IMR-90 (cell line): ENCODE data around the gene MSI2. TPM values are rescaled to one million over a fixed set of nuclear protein-coding genes. Genes with fewer than 3 reads are reported as not detected.

ENCODE experiments used
- ATAC-seq: fragments of 200-7000 bp; cut with Tn5 transposase; 2 replicates; pipeline ENCODE4 v1.9.1; 2020; ENCODE audit warnings: low read depth, mild to moderate bottlenecking, moderate library complexity
- BruUV-seq: library from RNA; stranded (reverse); fragments of 400-500 nt; replicated peaks from 2 replicates; lab custom pipeline; 2021; lab: Mats Ljungman, UMichigan
- CTCF ChIA-PET: fragments of 300-600 bp; formaldehyde crosslinking; extraction: SDS; loops from one replicate; lab custom pipeline; 2021; ENCODE audit warnings: antibody characterized with exemption; lab: Yijun Ruan, JAX
- POLR2A ChIA-PET: fragments of 300-600 bp; sonication (Branson Sonifier 250); formaldehyde crosslinking; loops from one replicate; lab custom pipeline; 2022; ENCODE audit warnings: antibody characterized with exemption; ENCODE audit not compliant: unreplicated experiment; lab: Charles Lee
- DNase-seq: peaks from one replicate; pipeline ENCODE4 v3.0.0; 2013
- H2AFZ ChIP-seq: replicated peaks from 2 replicates; pipeline ENCODE3; 2013; ENCODE audit warnings: low read length, mild to moderate bottlenecking; ENCODE audit not compliant: poor library complexity
- H2AK5ac ChIP-seq: 2 replicates; pipeline ENCODE4 v1.6.1; 2013; ENCODE audit warnings: low read depth, low read length, inconsistent platforms
- H2AK9ac ChIP-seq: replicated peaks from 2 replicates; pipeline ENCODE3; 2013; ENCODE audit warnings: mild to moderate bottlenecking, low read depth, low read length, moderate library complexity; ENCODE audit not compliant: poor library complexity
- H2BK120ac ChIP-seq: 2 replicates; pipeline ENCODE4 v1.6.1; 2013; ENCODE audit warnings: low read depth, low read length, inconsistent platforms
- H2BK15ac ChIP-seq: 3 replicates; pipeline ENCODE4 v1.6.1; 2013; ENCODE audit warnings: low read depth, low read length, inconsistent platforms
- H2BK20ac ChIP-seq: 2 replicates; pipeline ENCODE4 v1.6.1; 2013; ENCODE audit warnings: low read depth, mild to moderate bottlenecking, inconsistent platforms, low read length, moderate library complexity
- H2BK5ac ChIP-seq: 2 replicates; pipeline ENCODE4 v1.6.1; 2013; ENCODE audit warnings: mild to moderate bottlenecking, low read depth, low read length, inconsistent platforms; ENCODE audit not compliant: poor library complexity, severe bottlenecking
- H3K14ac ChIP-seq: replicated peaks from 2 replicates; pipeline ENCODE4 v1.6.1; 2013; ENCODE audit warnings: low read depth, low read length, inconsistent platforms
- H3K18ac ChIP-seq: 2 replicates; pipeline ENCODE4 v1.6.1; 2013; ENCODE audit warnings: low read depth, low read length, control low read depth
- H3K23ac ChIP-seq: 2 replicates; pipeline ENCODE4 v1.6.1; 2013; ENCODE audit warnings: low read depth, low read length, inconsistent platforms
- H3K27ac ChIP-seq: 2 replicates; pipeline ENCODE4 v1.5.1; 2013; ENCODE audit warnings: mild to moderate bottlenecking, control low read depth, low read length; ENCODE audit not compliant: insufficient read depth
- H3K27me3 ChIP-seq: 2 replicates; pipeline ENCODE4 v1.6.1; 2013; ENCODE audit warnings: low read length; ENCODE audit not compliant: control insufficient read depth, insufficient read depth
- H3K36me3 ChIP-seq: 2 replicates; pipeline ENCODE4 v1.6.1; 2013; ENCODE audit warnings: low read length, mixed read lengths; ENCODE audit not compliant: control insufficient read depth, insufficient read depth
- H3K4ac ChIP-seq: 2 replicates; pipeline ENCODE4 v1.6.1; 2013; ENCODE audit warnings: low read depth, low read length, inconsistent platforms
- H3K4me1 ChIP-seq: 2 replicates; pipeline ENCODE4 v1.6.1; 2013; ENCODE audit warnings: low read length, mixed read lengths; ENCODE audit not compliant: control insufficient read depth, insufficient read depth
- H3K4me2 ChIP-seq: 2 replicates; pipeline ENCODE4 v1.6.1; 2013; ENCODE audit warnings: low read depth, mild to moderate bottlenecking, control low read depth, low read length, moderate library complexity
- H3K4me3 ChIP-seq: 2 replicates; pipeline ENCODE4 v1.5.1; 2013; ENCODE audit warnings: low read depth, mild to moderate bottlenecking, control low read depth, low read length, moderate library complexity; ENCODE audit not compliant: insufficient read depth
- H3K56ac ChIP-seq: 2 replicates; pipeline ENCODE4 v1.6.1; 2013; ENCODE audit warnings: low read length, inconsistent platforms; ENCODE audit not compliant: insufficient read depth; ENCODE audit errors: extremely low read depth
- H3K79me1 ChIP-seq, 2 experiments: 2 replicates each; pipeline ENCODE4 v1.6.1; 2013; ENCODE audit warnings: low read length in 2 of 2, inconsistent platforms in 1 of 2, low read depth in 1 of 2
- H3K9ac ChIP-seq: 2 replicates; pipeline ENCODE4 v1.6.1; 2013; ENCODE audit warnings: low read depth, low read length, control low read depth
- H3K9me1 ChIP-seq: 2 replicates; pipeline ENCODE4 v1.6.1; 2013; ENCODE audit warnings: low read length, inconsistent platforms; ENCODE audit not compliant: insufficient read depth
- H3K9me3 ChIP-seq: 2 replicates; pipeline ENCODE4 v1.6.1; 2013; ENCODE audit warnings: low read length; ENCODE audit not compliant: control insufficient read depth, insufficient read depth
- H4K20me1 ChIP-seq: 2 replicates; pipeline ENCODE4 v1.6.1; 2013; ENCODE audit warnings: low read length, inconsistent platforms; ENCODE audit not compliant: insufficient read depth
- H4K5ac ChIP-seq: 2 replicates; pipeline ENCODE4 v1.6.1; 2013; ENCODE audit warnings: mild to moderate bottlenecking, low read depth, low read length, control low read depth
- H4K8ac ChIP-seq, 2 experiments: 2 replicates each; pipeline ENCODE4 v1.6.1; 2013; ENCODE audit warnings: low read depth in 2 of 2, low read length in 2 of 2, control low read depth in 1 of 2, inconsistent platforms in 1 of 2
- H4K91ac ChIP-seq: 2 replicates; pipeline ENCODE4 v1.6.1; 2013; ENCODE audit warnings: low read depth, low read length, inconsistent platforms; ENCODE audit not compliant: insufficient read depth
- BHLHE40 ChIP-seq: fragments of 150-350 bp; IDR thresholded peaks from 2 replicates; pipeline ENCODE4 v1.6.1; 2016; ENCODE audit warnings: mild to moderate bottlenecking, low read depth, low read length
- CEBPB ChIP-seq: IDR thresholded peaks from 2 replicates; pipeline ENCODE4 v1.6.1; 2012; ENCODE audit warnings: low read depth, low read length, improper control_type of control experiment
- CHD1 ChIP-seq: IDR thresholded peaks from 2 replicates; pipeline ENCODE4 v1.6.1; 2012; ENCODE audit warnings: low read depth, low read length, improper control_type of control experiment
- FOS ChIP-seq: fragments of 150-350 bp; IDR thresholded peaks from 2 replicates; pipeline ENCODE4 v1.6.1; 2016; ENCODE audit warnings: low read depth, low read length
- MAFK ChIP-seq: IDR thresholded peaks from 2 replicates; pipeline ENCODE4 v1.6.1; 2012; ENCODE audit warnings: low read depth, low read length, improper control_type of control experiment
- MAZ ChIP-seq: IDR thresholded peaks from 2 replicates; pipeline ENCODE4 v1.6.1; 2012; ENCODE audit warnings: low read depth, mild to moderate bottlenecking, low read length, improper control_type of control experiment, moderate library complexity, borderline replicate concordance
- MXI1 ChIP-seq: IDR thresholded peaks from 2 replicates; pipeline ENCODE4 v1.6.1; 2012; ENCODE audit warnings: low read depth, mild to moderate bottlenecking, low read length, moderate library complexity, borderline replicate concordance
- NFE2L2 ChIP-seq: fragments of 150-350 bp; IDR thresholded peaks from 2 replicates; pipeline ENCODE4 v1.6.1; 2016; ENCODE audit warnings: low read depth, mild to moderate bottlenecking, low read length
- POLR2A ChIP-seq: IDR thresholded peaks from 2 replicates; pipeline ENCODE4 v1.6.1; 2012; ENCODE audit warnings: mild to moderate bottlenecking, low read depth, low read length
- RAD21 ChIP-seq: IDR thresholded peaks from 2 replicates; pipeline ENCODE4 v1.6.1; 2012; ENCODE audit warnings: low read length, improper control_type of control experiment
- RCOR1 ChIP-seq: IDR thresholded peaks from 2 replicates; pipeline ENCODE4 v1.6.1; 2012; ENCODE audit warnings: mild to moderate bottlenecking, low read length, improper control_type of control experiment; ENCODE audit not compliant: insufficient replicate concordance
- RFX5 ChIP-seq: IDR thresholded peaks from 2 replicates; pipeline ENCODE4 v1.8.0; 2012; ENCODE audit warnings: low read depth, mild to moderate bottlenecking, low read length, moderate library complexity
- SMC3 ChIP-seq: fragments of 150-350 bp; IDR thresholded peaks from 2 replicates; pipeline ENCODE4 v1.6.1; 2016; ENCODE audit warnings: low read depth, mild to moderate bottlenecking, antibody characterized with exemption, low read length, moderate library complexity
- USF2 ChIP-seq: fragments of 150-350 bp; IDR thresholded peaks from 2 replicates; pipeline ENCODE4 v1.6.1; 2017; ENCODE audit warnings: mild to moderate bottlenecking, antibody characterized with exemption, low read length, low read depth
- WGBS, 2 experiments: methylation state at CpG; one replicate each; pipeline versions ENCODE4 v1.1.5 to v1.1.7; 2013; ENCODE audit warnings: missing lambda C conversion rate in 2 of 2; ENCODE audit not compliant: insufficient read length in 1 of 2; ENCODE audit errors: extremely low coverage in 2 of 2; 5-methylcytosine and 5-hydroxymethylcytosine counted together
- dilution Hi-C: fragments of 300-500 bp; cut with HindIII; formaldehyde crosslinking; loops from one replicate; pipeline ENCODE4 v1.14.3; 2018; ENCODE audit warnings: low sequenced_read_pairs; ENCODE audit not compliant: unreplicated experiment
- in situ Hi-C: fragments of 300-500 bp; cut with MboI; formaldehyde crosslinking; loops from 3 replicates; pipeline ENCODE4 v1.14.3; 2019; ENCODE audit warnings: low sequenced_read_pairs, inconsistent platforms, mixed read lengths
- intact Hi-C: fragments of 100-400 bp; cut with micrococcal nuclease; formaldehyde crosslinking; loops from 2 replicates; pipeline ENCODE4 v1.10.0; 2022
- polyA plus RNA-seq, 3 experiments: library from polyadenylated mRNA; depleted of rRNA; stranded (reverse); fragments of >200 nt; gene quantifications; 2 replicates each; pipeline ENCODE4 v1.2.3, GENCODE V29; 2012; ENCODE audit warnings: low replicate concordance in 1 of 3
- total RNA-seq: library from RNA; depleted of rRNA; stranded (reverse); fragments of >200 nt; gene quantifications from 2 replicates; pipeline ENCODE4 v1.2.3, GENCODE V29; 2012
- TF ChIP-seq, protein P1 (sequence below): conservative IDR thresholded peaks from 2 replicates; pipeline ENCODE4 v1.5.1; 2012; ENCODE audit warnings: mild to moderate bottlenecking, low read depth, low read length, improper control_type of control experiment
- TF ChIP-seq, protein P2 (sequence below): fragments of 150-350 bp; IDR thresholded peaks from 2 replicates; pipeline ENCODE4 v1.6.1; 2016; ENCODE audit warnings: low read depth, mild to moderate bottlenecking, low read length, moderate library complexity, borderline replicate concordance

MSI2 gene
- total and polyA plus RNA-seq, 2 of the 4 experiments (the other 2 are of a cell fraction), result 13.0 to 16.0 TPM

- no peak overlapping the region for H2AK5ac ChIP-seq
- no peak overlapping the region for H2BK15ac ChIP-seq
- H3K79me1 ChIP-seq, result peaks cover 9 to 13% of the 10 kb centered on the region in 2 experiments
- no peak overlapping the region for H4K5ac ChIP-seq
- no peak overlapping the region for H2AK9ac ChIP-seq
- H3K9me1 ChIP-seq, result no peaks in the 10 kb centered on the region
- peak overlapping the region; percentile 65 for H3K18ac ChIP-seq
- H3K4me2 ChIP-seq, result peak overlapping the region; percentile 93
- ChIA-PET POLR2A (interaction anchor here (0.6 kb wide), 1 partner anchor 321 kb away, joined by 4 read pairs; no protein-coding TSS in a partner anchor), CTCF (interaction anchor here (0.6 to 1.5 kb wide), 3 partner anchors 13 to 112 kb away, joined by 3 to 11 read pairs (median 3); no protein-coding TSS in a partner anchor)
- WGBS, 2 experiments, result 0% methylated on average over 3 of the region's 36 CpGs; no CpG with 5 or more reads in 1 of the 2 experiments
- H3K4me3 ChIP-seq, result peak overlapping the region; percentile 99
- no peak overlapping the region for H2BK5ac ChIP-seq
- peak overlapping the region; percentile 16; the same call in 1 of the 2 replicates for H4K91ac ChIP-seq
- H3K4me1 ChIP-seq, result no peaks in the 10 kb centered on the region; the same call in 1 of the 2 replicates
- peak overlapping the region; percentile 54 for H3K27ac ChIP-seq
- H4K20me1 ChIP-seq, result no peaks in the 10 kb centered on the region
- H3K27me3 ChIP-seq, result peaks cover 5% of the 10 kb centered on the region
- no peak overlapping the region for H3K56ac ChIP-seq
- H3K14ac ChIP-seq, result no peak overlapping the region
- H3K9me3 ChIP-seq, result no peaks in the 10 kb centered on the region; the same call in 1 of the 2 replicates
- no peak overlapping the region for H3K23ac ChIP-seq
- TF ChIP-seq, protein P1, sequence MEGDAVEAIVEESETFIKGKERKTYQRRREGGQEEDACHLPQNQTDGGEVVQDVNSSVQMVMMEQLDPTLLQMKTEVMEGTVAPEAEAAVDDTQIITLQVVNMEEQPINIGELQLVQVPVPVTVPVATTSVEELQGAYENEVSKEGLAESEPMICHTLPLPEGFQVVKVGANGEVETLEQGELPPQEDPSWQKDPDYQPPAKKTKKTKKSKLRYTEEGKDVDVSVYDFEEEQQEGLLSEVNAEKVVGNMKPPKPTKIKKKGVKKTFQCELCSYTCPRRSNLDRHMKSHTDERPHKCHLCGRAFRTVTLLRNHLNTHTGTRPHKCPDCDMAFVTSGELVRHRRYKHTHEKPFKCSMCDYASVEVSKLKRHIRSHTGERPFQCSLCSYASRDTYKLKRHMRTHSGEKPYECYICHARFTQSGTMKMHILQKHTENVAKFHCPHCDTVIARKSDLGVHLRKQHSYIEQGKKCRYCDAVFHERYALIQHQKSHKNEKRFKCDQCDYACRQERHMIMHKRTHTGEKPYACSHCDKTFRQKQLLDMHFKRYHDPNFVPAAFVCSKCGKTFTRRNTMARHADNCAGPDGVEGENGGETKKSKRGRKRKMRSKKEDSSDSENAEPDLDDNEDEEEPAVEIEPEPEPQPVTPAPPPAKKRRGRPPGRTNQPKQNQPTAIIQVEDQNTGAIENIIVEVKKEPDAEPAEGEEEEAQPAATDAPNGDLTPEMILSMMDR, result no peak
- TF ChIP-seq CHD1 (no peak), POLR2A (no peak), NFE2L2 (no peak), RFX5 (no peak), MAFK (no peak), MXI1 (no peak), RCOR1 (no peak), FOS (no peak), USF2 (no peak), SMC3 (no peak), CEBPB (no peak), BHLHE40 (no peak), RAD21 (no peak), MAZ (no peak)
- TF ChIP-seq, protein P2, sequence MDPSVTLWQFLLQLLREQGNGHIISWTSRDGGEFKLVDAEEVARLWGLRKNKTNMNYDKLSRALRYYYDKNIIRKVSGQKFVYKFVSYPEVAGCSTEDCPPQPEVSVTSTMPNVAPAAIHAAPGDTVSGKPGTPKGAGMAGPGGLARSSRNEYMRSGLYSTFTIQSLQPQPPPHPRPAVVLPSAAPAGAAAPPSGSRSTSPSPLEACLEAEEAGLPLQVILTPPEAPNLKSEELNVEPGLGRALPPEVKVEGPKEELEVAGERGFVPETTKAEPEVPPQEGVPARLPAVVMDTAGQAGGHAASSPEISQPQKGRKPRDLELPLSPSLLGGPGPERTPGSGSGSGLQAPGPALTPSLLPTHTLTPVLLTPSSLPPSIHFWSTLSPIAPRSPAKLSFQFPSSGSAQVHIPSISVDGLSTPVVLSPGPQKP, result no peak
- no peaks in the 10 kb centered on the region for H3K36me3 ChIP-seq
- in situ Hi-C loops, result no loop called here
- H2AFZ ChIP-seq, result peak overlapping the region; percentile 85
- dilution Hi-C loops, result no loop called here
- H3K4ac ChIP-seq, result no peak overlapping the region
- H4K8ac ChIP-seq, result no peak overlapping the region
- DNase-seq (no peak), ATAC-seq (peak; percentile 21)
- no TSS peak for BruUV-seq
- no peak overlapping the region for H2BK120ac ChIP-seq
- H2BK20ac ChIP-seq, result no peak overlapping the region
- intact Hi-C loops, result loop anchor here (1.0 to 5.0 kb wide), 5 partner anchors 116 to 416 kb away; no protein-coding TSS in a partner anchor
- H3K9ac ChIP-seq, result peak overlapping the region; percentile 34
These were observed 387 bp downstream of the MSI2 start for GRCh38 chr17:57256708-57257112.
